GM21576 (cell line): ENCODE measurements around the gene LHPP.

ENCODE experiments used
- ATAC-seq: cut with Tn5 transposase; IDR thresholded peaks from one replicate; pipeline ENCODE4 v1.9.1; 2021; ENCODE audit warnings: mild to moderate bottlenecking, moderate library complexity; ENCODE audit not compliant: unreplicated experiment

Gene LHPP

DNA sequence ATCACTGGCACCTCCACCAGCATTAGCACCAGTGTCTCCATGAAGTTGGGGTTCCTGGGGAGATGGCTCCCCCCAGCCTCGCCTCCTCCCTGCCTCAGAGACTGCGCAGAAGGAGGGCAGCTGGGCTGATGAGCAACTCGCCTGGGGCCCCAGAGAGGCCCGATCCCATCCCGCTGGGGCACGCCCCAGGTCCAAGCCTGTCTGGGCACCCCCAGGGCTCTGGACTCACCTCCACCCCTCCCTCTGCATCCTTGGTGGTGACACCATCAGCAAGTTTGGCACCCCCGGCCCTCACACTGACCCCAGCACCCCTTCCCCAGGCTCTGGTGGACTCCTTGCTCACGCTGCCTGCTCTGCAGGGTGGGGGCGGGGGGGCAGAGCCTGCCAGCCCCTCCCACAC, 89.5 kb downstream of the LHPP start:
- ATAC-seq, result no peak

DNA sequence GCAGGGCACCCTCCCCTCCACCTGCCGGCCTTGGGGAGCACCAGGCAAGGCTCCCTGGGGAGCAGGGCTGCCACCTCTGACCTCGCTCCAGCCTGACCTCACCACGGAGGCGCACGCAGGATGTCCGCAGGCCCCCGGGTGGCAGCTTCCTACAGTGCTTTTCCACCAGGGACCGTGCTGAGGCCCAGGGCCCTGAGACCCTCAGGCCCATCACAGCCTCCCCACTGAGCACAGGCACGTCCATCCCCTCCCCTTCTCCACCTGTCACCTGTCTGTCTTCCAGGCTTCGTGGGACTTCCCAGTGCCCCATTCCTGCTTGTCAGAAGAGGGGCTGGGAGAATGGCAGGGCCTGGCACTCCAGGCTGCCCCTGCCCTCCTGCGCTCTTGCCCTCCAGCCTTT, 90.1 kb downstream of the LHPP start:
- no peak for ATAC-seq

DNA sequence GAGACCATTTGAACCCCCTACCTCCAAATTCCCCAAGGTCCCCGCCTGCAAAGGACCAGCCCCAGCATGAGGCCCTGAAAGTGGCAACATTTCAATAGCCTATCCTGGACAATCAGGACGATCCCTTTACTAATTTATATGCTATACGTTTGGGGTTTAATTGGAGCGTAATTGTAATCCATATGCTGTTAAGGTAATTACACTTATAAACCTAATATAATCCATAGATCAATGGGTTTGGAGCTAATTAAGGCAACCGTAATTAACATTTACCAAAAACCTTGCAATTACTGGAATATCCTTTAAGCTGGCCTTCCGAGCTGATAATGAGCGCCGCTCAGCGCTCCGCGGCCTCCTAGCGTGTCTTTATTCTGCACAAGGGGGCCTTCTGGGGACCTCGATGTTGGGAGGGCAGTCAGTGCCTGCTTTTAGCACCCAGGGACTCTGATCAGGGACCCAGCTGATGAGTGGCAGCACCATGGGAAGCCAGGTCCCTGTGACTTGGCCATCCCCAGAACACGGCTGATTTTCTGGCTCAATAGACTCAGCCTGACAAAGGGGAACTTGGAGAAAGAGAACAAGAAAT, 91.2 kb downstream of the LHPP start:
- no peak for ATAC-seq

DNA sequence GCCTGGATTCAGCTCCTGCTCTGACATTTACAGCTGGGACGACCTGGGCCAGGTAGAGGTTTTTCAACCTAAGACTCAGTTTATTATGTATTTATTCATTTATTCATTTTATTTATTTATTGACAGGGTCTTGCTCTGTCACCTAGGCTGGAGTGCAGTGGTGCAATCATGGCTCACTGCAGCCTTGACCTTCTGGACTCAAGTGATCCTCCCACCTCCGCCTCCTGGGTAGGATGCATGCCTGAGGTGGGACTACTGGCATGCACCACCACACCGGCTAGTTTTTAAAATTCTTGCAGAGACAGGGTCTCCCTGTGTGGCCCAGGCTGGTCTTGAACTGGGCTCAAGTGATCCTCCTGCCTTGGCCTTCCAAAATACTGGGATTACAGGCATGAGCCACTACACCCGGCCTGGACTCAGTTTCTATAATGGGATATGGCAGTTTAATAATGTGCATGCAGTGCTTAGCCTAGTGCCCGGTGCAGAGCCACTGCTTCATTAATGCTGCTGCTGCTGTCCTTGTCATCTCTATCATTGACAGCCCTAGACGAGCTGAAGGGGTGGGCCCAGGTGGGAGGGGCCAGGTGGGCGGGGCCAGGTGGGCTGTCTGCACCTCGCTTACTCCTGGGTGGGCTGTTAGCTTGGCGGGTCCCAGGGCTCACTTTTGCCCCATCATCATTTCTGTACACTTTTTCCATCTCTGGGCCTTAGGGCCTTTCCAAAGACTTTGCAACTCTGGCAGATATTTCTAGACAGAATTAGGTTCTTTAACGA, 92.6 kb downstream of the LHPP start:
- no peak for ATAC-seq

DNA sequence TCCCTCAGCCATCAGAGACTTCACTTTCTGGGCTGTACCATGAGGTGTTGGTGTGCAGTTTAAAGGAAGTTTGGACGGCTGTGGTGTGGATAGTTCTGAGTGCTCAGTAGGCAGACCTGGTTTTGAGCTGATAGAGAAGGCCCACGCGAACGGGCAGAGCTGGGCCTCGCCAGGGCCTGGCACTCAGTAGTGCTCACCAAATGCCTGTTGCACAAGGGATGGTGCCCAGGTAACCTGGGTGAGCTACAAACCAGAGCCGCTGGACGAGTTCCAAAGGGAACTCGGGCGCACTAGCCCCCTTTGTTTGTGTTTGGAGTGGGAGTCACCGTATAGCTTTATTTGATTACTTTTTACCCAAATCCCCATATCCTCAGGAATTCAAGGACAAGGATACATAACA, 95.5 kb downstream of the LHPP start:
- ATAC-seq, result no peak

DNA sequence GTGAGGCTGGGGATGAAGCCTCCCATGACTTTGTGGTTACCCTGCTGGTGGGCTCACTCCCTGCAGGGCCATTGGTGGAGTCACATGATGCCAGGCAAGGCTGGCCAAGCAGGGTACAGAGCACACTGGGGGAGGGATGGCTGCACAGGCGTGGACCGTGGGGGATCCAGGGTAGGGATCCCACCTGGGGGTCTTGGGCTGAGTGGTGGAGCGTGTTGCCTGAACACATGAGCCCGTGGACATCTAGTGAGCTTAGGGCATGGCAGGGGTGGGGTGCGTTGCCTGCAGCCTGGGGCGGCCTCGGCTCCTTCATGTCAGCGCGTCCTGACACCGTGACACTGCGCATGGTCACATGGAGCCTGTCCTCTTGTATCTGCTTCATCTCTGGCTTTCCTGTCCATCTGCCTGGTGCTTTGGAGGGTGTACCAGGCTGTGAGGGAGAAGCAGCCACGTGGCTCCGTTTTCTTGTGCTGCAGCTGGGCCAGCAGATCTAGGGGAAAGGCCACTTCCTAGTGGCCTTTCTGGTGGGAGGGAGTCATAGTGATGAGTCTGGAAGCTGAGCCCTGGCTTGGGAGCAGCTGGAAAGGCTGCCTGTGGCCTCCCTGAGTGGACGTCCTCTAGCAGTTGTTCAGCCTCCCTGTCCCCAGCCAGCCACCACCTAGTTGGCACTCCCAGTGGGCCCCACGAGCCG, 96.2 kb downstream of the LHPP start:
- ATAC-seq, result no peak

DNA sequence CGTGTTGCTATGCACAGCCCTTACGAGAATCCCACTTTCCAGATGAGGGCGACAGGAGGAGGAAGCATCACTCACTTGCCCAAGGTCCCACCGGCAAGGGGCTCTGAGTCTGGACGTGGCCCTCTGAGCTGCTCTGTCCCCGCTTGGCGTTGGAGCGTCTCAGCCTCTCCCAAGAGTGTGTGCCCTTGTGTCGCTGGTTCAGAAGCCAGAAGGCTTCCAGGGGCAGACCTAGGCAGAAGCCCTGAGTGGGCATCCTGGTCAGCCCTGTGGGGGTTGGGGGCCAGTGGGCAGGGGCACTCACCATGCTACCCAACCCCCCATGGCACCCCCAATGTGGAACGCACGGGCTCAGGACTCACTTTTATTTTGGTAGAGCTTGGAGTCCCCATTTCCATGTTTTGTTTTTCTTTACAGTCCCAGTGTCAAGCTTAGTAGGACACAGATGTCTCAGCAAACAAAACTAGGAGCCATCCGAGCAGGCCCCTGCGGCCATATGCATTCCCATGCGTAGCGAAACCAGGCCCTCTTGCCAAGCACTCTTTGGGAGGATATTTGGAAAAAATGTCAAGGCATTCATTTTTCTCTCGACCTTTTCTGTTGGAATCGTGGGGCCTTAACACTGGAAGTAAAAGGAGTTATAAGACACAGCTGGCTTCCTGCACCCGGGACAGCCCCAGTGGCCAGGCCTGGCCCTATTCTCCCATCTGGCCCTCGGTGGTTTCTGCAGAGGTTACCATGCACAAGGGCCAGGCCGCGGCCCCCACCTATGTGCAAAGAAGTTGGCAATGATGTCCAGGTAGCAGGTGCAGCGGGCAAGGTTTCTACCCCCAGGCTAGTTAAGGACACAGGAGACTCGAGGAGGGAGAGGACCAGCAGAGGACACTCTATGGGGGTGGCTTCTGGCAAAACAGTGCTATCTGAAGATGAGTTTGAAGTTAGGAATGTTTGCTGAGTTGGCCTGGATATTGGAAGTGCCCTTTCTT, 97.0 kb downstream of the LHPP start:
- no peak for ATAC-seq

DNA sequence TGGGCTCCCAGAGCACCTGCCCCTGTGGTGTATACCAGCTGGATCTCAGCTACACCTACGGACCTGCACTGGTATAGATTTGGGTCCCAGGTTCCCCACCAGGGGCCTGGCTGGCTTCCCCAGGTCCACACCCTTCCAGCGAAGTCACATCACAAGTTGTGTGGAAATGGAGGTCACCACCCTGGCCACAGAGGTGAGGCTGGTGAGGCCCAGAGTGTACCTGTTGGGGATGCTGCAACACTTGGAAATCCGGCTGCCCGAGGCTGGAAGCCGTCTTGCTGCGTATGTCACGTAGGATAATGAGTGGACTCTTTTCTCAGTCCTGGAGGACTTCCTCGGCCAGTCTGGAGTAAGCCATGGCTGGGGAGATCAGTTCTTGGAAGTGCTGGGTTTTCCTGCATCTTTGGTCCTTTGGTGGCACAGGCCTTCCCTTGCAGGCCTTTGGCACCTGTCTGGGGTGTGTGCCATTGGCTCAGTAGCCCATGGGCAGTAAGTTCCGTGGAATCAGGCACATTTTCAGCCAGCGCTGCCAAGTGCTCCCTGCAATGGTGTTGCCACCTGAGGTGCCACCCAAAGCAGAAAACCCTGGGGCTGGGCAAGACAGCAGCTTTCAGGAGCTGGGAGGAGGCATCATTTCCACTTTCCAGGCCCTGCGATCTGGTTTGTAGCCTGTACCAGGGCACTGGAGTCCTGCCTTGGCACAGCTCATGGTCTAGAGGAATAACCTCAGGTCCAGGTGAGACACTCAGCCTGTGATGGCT, 97.9 kb downstream of the LHPP start:
- ATAC-seq, result no peak

DNA sequence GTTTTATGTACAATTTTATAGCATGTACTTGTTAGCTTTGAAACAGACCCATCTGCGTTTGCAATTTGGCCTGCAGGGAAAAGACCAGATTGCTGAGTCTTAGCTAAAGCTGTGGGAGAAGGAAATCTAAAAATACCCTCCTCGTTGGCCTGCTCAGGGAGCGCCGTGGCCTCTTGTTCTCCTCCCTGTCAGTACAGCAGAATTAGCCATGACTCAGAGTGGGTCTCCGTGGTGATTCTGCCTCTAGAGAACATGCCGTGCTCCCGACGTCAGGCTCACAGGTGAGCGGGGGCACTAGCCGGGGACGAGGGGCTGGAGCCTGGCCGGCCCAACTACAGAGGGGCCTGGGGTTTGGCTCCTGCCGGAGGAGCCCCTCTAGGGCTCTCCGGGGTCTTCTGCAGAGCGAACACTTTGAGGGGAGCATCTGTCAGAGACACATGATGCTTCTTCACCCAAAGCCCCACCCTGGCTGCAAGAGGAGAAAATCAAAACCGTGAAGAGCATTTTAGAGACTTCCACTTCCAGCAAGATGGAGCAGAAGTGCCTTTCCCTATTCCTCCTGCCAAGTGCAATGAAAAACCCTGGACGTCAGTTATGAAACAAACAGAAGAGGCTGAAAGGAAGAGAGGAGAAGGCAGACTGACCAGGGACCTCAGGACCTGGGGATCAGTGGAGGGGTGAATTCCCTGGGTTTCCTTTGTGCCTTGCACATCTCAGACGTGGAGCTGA, 98.9 kb downstream of the LHPP start:
- ATAC-seq, result no peak

DNA sequence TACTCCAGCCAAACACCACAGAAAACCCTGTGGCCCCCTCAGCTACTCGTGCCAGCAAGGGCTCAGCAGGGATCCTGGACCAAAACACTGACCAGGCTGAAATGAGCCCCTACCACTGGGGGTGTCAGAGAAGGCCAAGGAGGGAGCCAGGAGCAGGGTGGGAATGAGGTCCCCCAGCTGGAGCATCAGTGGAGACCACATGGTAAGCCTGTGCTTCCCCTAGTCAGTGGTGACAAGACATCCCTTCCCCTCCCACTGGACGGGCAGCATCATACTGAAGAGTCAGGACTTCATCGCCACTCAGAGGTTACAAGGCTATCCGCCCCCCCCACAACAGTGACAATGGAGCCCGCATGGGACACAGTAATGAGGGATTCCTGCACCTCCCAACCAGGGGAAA, 99.6 kb downstream of the LHPP start:
- ATAC-seq, result no peak

DNA sequence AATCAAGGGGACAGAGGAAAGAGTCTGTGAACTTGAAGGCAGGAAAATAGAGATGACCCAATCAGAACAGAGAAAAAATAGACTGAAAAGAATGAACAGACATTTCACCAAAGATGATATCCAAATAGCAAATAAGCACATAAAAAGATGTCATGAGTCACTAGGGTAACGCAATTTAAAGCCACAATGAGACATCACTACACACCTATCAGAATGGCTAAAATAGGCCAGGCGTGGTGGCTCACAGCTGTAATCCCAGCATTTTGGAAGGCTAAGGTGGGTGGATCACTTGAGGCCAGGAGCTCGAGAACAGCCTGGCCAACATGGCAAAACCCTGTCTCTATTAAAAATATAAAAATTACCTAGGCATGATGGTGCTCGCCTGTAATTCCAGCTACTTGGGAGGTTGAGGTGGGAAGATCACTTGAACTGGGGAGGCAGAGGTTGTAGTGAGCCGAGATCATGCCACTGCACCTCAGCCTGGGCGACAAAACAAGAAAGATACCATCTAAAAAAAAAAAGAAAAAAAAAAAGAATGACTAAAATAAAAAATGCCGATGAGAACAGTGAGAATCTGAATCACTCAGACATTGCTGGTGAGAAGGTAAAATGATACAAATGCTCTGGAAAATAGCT, 100.9 kb downstream of the LHPP start:
- no peak for ATAC-seq

DNA sequence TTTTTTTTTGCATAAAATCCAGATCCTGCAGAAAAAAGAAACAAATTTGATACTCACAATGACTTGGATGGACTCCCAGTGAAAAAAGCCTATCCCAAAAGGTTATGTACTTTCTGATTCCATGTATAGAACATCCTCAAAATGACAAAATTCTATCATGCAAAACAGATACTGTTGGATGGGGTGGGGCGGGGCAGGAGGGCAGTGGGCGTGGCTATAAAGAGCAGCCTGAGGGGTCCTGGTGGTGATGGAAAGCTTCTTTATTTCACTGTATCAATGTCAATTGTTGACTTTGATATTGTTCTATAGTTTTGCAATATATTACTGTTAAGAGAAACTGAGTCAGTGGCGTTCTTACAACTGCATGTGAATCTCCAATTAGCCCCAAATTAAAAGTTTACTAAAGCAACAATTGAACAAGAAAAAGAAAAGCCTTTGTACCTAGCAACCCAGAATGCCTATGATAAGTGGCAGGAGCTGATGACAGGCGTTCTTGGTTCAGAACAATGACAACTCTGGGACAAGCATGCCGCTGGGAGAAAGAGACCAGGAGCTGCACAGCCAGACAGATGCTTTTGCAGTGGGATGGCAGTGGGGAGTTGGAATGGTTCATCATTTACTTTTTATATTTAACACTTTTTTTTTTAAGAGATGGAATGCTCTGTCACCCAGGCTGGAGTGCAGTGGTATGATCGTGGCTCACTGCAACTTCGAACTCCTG, 101.9 kb downstream of the LHPP start:
- no peak for ATAC-seq

DNA sequence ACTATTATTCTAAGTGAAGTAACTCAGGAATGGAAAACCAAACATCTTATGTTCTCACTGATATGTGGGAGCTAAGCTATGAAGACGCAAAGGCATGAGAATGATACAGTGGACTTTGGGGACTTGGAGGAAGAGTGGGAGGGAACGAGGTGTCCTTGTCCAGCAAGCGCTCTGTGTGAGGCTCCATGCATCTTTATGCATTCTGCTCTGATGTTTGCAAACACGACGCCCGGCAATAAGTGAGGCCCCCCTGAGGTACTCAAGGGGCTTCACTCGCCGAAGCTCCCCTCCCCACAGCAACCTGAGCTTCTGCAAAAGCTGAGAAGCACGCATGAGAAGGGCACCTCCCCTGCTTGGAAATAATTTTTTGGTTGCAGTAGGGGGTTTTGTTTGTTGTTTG, 103.3 kb downstream of the LHPP start:
- no peak for ATAC-seq

DNA sequence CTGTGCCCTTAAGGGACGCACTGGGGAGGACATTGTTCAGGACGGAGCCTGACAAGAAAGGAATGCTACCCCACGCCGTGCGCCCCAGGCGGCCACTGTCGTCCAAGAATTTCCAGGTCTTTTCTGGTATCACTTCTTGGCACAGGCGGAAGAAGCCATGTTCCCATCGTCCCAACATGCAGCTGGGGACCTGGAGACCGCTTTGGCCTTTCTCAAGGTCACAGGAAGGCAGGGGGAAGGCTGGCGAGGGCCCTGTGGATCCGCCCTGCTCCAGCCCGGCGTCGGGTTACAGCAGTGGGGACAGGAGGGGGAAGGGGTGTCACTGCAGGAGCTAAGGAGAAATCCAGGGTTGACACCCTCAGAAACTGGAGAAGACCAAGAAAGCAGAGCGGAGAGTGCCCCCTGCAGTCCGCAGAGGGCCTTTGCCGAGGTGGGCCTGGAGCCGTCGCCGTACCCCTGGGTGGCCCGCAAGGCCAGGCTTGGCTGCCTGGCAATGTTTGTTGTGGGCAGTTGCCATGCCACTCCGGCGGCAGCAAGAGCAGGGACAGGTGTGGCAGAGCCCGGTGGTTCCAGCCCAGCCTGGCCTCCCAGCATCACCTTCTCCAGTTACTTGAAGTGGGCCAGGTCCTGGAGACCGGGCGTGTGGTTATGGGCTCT, 104.1 kb downstream of the LHPP start:
- no peak for ATAC-seq

DNA sequence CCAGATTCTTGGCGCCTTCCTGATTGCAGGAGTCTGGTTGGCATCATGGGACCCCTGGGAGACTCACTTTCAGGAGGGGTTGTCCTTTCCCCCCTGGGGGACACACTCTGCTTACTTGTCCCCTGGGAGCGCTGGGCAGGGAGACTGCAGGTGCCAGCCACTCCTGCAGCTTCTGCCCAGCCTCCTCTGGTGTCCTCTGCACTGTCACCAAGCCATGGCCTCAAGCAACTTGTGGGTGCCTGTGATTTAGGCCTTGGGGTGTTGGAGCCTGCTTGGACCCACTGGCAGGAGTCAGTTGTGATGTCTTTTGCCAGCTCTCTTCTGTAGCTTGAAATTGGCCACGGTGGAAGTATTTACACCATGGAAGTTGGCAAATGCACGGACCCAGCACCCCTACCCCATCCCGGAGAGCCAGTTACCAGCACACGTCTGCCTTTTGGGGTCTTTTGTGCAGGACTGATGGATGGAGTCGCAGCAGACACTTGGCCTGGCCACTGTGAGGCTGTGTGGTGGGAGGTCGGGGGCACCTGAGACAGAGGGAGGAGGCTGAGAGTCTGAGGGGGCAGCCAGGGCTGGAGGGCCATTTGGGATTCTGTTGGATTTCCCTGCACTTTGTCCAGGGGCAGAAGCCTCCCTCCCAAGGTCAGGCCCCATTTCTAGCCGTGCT, 104.7 kb downstream of the LHPP start:
- ATAC-seq, result no peak

DNA sequence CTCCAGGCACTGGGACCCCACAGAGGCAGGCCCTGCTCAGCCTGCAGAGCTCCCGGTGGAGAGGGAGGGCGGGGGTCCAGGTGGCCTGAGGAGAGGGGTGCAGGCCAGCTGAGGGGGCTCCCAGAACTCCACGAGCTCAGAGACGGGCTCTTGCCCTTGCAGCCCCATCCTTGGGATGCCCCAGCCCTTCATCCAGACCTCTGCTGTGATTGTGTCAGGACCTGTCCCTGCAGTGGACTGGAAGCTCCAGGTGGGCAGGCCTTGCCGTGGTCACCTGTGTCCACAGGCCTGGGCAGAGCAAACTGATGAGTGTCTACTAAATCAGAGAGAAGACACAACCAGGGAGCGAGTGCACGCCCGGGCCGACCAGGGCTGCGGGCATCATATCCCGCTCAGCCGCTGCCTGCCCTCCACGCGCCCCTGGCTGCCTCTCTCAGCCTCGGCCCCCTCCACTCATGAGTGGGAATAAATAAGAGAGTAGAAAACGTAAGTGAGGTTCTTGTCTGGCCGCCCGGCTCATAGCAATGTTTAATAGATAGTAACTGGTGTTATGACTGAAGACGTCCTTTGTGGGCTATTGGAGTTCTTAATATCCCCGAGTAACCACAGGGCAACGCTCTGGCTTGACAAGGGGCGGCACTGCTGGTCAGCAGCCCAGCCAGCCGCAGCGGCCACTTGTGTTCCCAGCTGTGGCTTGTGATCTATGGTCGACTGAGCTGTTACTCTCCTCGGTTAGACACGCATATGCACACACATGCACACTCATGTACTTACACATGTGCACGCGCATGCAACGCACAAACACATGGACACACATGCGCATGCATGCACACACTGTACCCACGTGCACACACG, 105.6 kb downstream of the LHPP start:
- ATAC-seq, result no peak

DNA sequence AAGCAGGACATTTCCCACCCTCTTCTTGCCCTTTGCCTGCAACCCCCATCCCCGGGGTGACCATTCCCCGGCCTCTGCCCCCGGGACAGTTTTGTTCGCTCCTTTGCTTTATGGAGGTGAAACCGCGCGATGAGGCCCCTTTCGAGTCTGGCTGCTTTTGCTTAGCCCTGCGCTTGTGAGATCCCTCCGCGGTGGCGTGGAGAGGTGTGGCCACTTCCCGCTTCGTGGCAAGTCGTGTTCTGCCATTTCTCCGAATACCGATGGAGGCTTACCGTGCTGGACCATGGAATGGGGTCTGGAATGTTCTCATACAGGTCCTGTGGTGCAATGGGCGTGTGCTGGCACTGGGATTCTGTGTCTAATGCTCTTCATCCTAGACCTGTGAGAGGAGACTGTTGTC, 106.7 kb downstream of the LHPP start:
- ATAC-seq, result no peak
